ENCODE data around the gene KIF1B.
"Not testable (repeated sequence)": the region's sequence is repeated elsewhere in the genome, so short reads cannot be mapped to it uniquely, and the experiment has no call there.

Gene KIF1B

DNA sequence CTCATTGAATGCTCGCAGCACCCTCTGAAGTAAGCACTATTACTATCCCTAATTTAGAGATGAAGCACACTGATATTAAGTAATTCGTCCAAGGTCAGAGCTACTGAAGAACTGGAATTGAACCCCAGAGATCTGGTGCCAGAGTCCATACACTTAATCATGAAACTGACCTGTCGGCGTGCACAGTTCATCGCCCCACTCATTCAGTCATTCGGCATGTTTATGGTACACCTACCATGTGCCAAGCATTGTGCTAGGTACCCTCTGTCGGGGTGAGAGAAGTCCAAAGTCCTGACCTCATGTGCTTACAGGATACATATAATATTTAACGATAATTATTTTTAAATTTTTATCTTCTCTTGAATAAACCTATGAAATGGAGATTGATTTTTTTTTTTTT is 214.3 kb downstream of the KIF1B start:
- intact Hi-C loops (cut with DNase I; ENCODE audit: low total_unique reads), result no loop called here
- TF ChIP-seq, protein P1, sequence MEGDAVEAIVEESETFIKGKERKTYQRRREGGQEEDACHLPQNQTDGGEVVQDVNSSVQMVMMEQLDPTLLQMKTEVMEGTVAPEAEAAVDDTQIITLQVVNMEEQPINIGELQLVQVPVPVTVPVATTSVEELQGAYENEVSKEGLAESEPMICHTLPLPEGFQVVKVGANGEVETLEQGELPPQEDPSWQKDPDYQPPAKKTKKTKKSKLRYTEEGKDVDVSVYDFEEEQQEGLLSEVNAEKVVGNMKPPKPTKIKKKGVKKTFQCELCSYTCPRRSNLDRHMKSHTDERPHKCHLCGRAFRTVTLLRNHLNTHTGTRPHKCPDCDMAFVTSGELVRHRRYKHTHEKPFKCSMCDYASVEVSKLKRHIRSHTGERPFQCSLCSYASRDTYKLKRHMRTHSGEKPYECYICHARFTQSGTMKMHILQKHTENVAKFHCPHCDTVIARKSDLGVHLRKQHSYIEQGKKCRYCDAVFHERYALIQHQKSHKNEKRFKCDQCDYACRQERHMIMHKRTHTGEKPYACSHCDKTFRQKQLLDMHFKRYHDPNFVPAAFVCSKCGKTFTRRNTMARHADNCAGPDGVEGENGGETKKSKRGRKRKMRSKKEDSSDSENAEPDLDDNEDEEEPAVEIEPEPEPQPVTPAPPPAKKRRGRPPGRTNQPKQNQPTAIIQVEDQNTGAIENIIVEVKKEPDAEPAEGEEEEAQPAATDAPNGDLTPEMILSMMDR (IDR thresholded peaks at IDR 0.05), result no peak
- H3K36me3 ChIP-seq, result peaks cover 11 to 21% (median 15%) of the 10 kb centered on the region in 3 donors
- H3K4me1 ChIP-seq, result peaks cover 0 to 2% (median under 1%) of the 10 kb centered on the region in 4 donors
- no peak for DNase-seq
- H3K27me3 ChIP-seq, result no peaks in the 10 kb centered on the region
- H3K9me3 ChIP-seq, result no peaks in the 10 kb centered on the region
- no peak overlapping the region for H3K4me3 ChIP-seq
- no peak overlapping the region for H3K27ac ChIP-seq

DNA sequence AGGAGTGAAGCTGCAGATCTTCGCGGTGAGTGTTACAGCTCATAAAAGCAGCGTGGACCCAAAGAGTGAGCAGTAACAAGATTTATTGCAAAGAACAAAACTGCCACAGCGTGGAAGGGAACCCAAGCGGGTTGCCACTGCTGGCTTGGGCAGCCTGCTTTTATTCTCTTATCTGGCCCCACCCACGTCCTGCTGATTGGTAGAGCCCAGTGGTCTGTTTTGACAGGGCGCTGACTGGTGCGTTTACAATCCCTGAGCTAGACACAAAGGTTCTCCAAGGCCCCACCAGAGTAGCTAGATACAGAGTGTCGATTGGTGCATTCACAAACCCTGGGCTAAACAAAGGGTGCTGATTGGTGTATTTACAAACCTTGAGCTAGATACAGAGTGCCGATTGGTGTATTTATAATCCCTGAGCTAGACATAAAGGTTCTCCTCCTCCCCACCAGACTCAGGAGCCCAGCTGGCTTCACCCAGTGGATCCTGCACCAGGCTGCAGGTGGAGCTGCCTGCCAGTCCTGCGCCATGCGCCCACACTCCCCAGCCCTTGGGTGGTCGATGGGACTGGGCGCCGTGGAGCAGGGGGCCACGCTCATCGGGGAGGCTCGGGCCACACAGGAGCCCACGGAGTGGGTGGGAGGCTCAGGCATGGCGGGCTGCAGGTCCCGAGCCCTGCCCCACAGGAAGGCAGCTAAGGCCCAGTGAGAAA is 215.6 kb downstream of the KIF1B start:
- H3K27me3 ChIP-seq; intact Hi-C loops (cut with DNase I; ENCODE audit: low total_unique reads); H3K36me3 ChIP-seq; DNase-seq; H3K9me3 ChIP-seq; H3K27ac ChIP-seq; H3K4me3 ChIP-seq: not testable (repeated sequence)
- H3K4me1 ChIP-seq, result peaks cover 4 to 11% (median 6%) of the 10 kb centered on the region in 4 donors

DNA sequence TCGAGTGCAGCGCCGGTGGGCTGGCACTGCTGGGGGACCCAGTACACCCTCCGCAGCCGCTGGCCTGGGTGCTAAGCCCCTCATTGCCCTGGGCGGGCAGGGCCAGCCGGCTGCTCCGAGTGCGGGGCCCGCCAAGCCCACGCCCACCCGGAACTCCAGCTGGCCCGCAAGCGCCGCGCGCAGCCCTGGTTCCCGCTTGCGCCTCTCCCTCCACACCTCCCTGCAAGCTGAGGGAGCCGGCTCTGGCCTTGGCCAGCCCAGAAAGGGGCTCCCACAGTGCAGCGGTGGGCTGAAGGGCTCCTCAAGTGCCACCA is 216.1 kb downstream of the KIF1B start:
- DNase-seq; H3K4me3 ChIP-seq; H3K27ac ChIP-seq; intact Hi-C loops (cut with DNase I; ENCODE audit: low total_unique reads); H3K36me3 ChIP-seq; H3K9me3 ChIP-seq; H3K27me3 ChIP-seq: not testable (repeated sequence)
- H3K4me1 ChIP-seq, result peaks cover 4 to 17% (median 8%) of the 10 kb centered on the region in 4 donors

DNA sequence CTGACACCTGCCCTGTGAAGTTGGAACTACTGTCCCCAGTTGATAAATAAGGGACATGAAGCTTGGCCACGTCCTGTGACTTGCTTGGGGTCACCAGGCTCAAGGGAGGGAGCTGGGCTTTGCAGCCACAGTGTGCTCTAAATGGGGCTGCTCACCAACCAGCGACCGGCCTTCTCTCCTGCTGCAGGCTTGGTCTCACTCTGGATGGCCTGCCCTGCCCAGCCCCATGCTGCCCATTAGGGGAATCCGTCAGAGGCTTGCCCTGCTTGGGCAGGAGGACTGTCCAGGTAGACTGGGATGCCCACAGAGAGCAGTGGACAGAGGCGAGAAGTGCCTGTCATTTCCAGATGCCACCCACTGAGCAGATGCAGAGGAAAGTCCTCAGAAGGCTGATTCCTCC is 218.6 kb downstream of the KIF1B start:
- peaks cover 4 to 18% (median 9%) of the 10 kb centered on the region in 4 donors for H3K4me1 ChIP-seq
- intact Hi-C loops (cut with DNase I; ENCODE audit: low total_unique reads), result loop anchor here (2.0 kb wide), 1 partner anchor 52 kb away; no protein-coding TSS in a partner anchor
- DNase-seq, result no peak
- no peaks in the 10 kb centered on the region for H3K27me3 ChIP-seq
- H3K4me3 ChIP-seq, result no peak overlapping the region
- H3K9me3 ChIP-seq, result no peaks in the 10 kb centered on the region
- no peaks in the 10 kb centered on the region for H3K36me3 ChIP-seq
- H3K27ac ChIP-seq, result no peak overlapping the region
- TF ChIP-seq, protein P1 (IDR thresholded peaks at IDR 0.05), result no peak

DNA sequence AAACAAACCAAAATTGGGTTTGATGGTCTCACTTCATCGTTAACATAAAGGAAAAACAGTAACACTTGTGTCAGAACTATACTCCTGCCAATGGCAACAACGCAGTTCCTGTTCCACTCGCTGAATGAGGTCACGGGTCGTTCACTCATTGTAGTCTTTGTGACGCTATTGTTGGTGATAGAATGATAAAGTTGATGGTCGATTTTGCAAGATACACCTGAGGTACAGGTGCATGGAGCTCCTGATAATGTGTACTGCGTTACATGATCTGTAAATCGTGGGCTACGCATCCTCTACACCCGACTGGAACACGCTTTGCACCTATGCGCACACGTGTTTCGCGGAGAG is 219.5 kb downstream of the KIF1B start:
- peak overlapping the region; percentile 59 to 65 for H3K4me3 ChIP-seq
- peaks cover 4 to 18% (median 9%) of the 10 kb centered on the region in 4 donors for H3K4me1 ChIP-seq
- no peaks in the 10 kb centered on the region for H3K36me3 ChIP-seq
- H3K27me3 ChIP-seq, result no peaks in the 10 kb centered on the region
- peak overlapping the region in 1 of 2 donors; percentile 55 for H3K27ac ChIP-seq
- H3K9me3 ChIP-seq, result no peaks in the 10 kb centered on the region
- intact Hi-C loops (cut with DNase I; ENCODE audit: low total_unique reads), result loop anchor here (2.0 to 5.0 kb wide), 3 partner anchors 43 to 62 kb away; partner anchors contain the start of gene DFFA
- no peak for DNase-seq
- TF ChIP-seq, protein P1 (IDR thresholded peaks at IDR 0.05), result no peak

DNA sequence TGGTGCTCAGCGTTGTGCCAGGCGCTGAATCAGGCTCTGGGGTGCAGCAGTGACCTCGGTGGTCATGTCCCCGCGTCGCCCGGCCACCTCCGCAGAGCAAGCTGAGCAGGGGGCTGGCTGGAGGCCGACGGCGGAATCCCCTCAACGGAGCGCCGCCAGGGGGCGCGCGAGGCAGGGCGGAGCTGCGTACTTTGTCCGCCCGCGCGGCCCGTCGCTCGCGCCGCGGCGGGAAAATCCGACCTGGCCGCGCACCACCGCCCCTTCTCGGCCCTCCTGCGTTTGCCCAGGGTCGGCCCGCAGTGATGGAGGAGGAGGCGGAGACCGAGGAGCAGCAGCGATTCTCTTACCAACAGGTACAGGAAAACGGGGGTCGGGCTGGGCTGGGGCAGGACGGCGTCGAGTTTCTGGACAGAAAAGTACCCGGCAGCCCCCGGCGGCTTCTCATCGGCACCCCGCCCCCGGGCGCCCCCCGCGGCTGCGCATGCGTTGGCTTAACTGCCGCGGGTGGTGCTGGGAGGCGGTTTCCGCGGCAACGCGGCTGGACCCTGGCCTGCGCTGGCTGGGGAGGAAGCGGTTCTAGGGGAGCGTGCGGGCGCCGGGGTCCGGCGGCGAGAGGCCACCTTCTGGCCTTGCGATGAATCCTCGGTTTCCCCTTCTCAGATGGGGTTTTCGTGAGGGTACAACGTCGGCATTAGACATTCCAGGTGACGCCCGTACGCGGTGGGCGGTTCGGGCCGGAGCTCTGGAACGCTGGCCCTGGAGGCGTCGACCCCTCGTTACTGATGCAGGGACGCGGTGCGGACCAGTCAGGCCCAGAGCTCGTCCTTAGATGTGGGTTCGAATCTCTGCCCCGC is 220.1 kb downstream of the KIF1B start, which contains the start of gene CENPS:
Gene CENPS (plus strand): TSS at position 218 of the 854 bp plus-strand sequence. CDS start 85 bp downstream, at position 303.
- TF ChIP-seq, protein P1 (IDR thresholded peaks at IDR 0.05), result peak; percentile 96 to 99
- H3K9me3 ChIP-seq, result no peaks in the 10 kb centered on the region
- H3K4me3 ChIP-seq, result peak within 1 kb of the TSS; percentile 59 to 65
- DNase-seq, result peak; percentile 82 to 92
- H3K4me1 ChIP-seq, result peaks cover 4 to 18% (median 9%) of the 10 kb centered on the region in 4 donors
- intact Hi-C loops (cut with DNase I; ENCODE audit: low total_unique reads), result loop anchor here (2.0 to 5.0 kb wide), 2 partner anchors 42 to 62 kb away; partner anchors contain the start of gene DFFA
- no peaks in the 10 kb centered on the region for H3K36me3 ChIP-seq
- no peaks in the 10 kb centered on the region for H3K27me3 ChIP-seq
- peak within 1 kb of the TSS; percentile 55 to 57 for H3K27ac ChIP-seq
